Endothelial cell of umbilical vein (primary cell): ENCODE measurements around the gene TYW1.
"Not testable (repeated sequence)": the region's sequence is repeated elsewhere in the genome, so short reads cannot be mapped to it uniquely, and the experiment has no call there.

Experiments used
- CTCF ChIP-seq, 2 donors: IDR thresholded peaks; 1 replicate in 1 of 2; 2 replicates in 1 of 2; pipeline ENCODE4 v1.5.1; 2011; ENCODE audit warnings: low read length in 2 of 2, mild to moderate bottlenecking in 2 of 2, moderate library complexity in 2 of 2, control low read depth in 1 of 2, inconsistent platforms in 1 of 2, low read depth in 1 of 2; ENCODE audit not compliant: insufficient read depth in 1 of 2; ENCODE audit errors: extremely low read depth in 1 of 2
- GATA2 ChIP-seq: IDR thresholded peaks from 2 replicates; pipeline ENCODE4 v1.7.0; 2011; ENCODE audit warnings: low read depth, mild to moderate bottlenecking, moderate library complexity, mixed read lengths, low read length; ENCODE audit not compliant: insufficient read length, insufficient read depth
- MAX ChIP-seq: IDR thresholded peaks from 2 replicates; pipeline ENCODE4 v1.6.1; 2011; ENCODE audit not compliant: insufficient read depth, insufficient read length
- MYC ChIP-seq: IDR thresholded peaks from one replicate; pipeline ENCODE4 v1.6.1; 2011; ENCODE audit warnings: mild to moderate bottlenecking, low read depth, low read length
- POLR2A ChIP-seq: IDR thresholded peaks from 2 replicates; pipeline ENCODE4 v1.6.1; 2012; ENCODE audit warnings: low read depth, mild to moderate bottlenecking, control low read depth, low read length
- POLR2AphosphoS5 ChIP-seq: IDR thresholded peaks from 2 replicates; pipeline ENCODE4 v1.6.1; 2012; ENCODE audit warnings: low read depth, mild to moderate bottlenecking, control low read depth, low read length, moderate library complexity; ENCODE audit not compliant: insufficient read depth

- not testable (repeated sequence) for TF ChIP-seq CTCF (IDR thresholded peaks at IDR 0.05; ENCODE audit: extremely low read depth in 1 of 2, insufficient read depth in 1 of 2, low read depth in 1 of 2, low read length in 2 of 2); POLR2A; MYC; POLR2AphosphoS5; GATA2; MAX
Measured at GRCh38 chr7:67014076-67014622, 17.5 kb downstream of the TYW1 start.
